Pancreas (tissue), 10 donors: ENCODE measurements around the gene ALDH1L1. TPM values are rescaled to one million over a fixed set of nuclear protein-coding genes. Genes with fewer than 3 reads are reported as not detected.
A peak's percentile ranks its signal among the peaks of the same experiment; 100 is the strongest.

Experiments used
- ATAC-seq, 4 donors: fragments of 200-7000 bp; cut with Tn5 transposase; one replicate each; pipeline versions ENCODE4 v1.8.0 to v1.9.1; 2020; ENCODE audit warnings: mild to moderate bottlenecking in 4 of 4, moderate library complexity in 4 of 4
- DNase-seq, 6 donors: peaks; one replicate each; pipeline ENCODE4 v3.0.0-alpha.2; 2020
- FAIRE-seq: peaks from 2 replicates; lab custom pipeline; 2012; peaks lifted over from hg19 to GRCh38; lab: Jason Lieb, UNC
- H3K27ac ChIP-seq, 4 donors: fragments of 200-600 bp; sonication (generic); 1 replicate in 3 of 4; 2 replicates in 1 of 4; pipeline versions ENCODE4 v1.5.0 to v1.8.0; 2020
- H3K27me3 ChIP-seq, 4 donors: fragments of 200-600 bp; one replicate each; pipeline ENCODE4 v1.8.0; 2021
- H3K36me3 ChIP-seq, 3 donors: fragments of 200-600 bp; sonication (generic) in 1 of 3; one replicate each; pipeline versions ENCODE4 v1.5.0 to v1.8.0; 2020 to 2021
- H3K4me1 ChIP-seq, 3 donors: fragments of 200-600 bp; one replicate each; pipeline ENCODE4 v1.8.0; 2021
- H3K4me3 ChIP-seq, 4 donors: fragments of 200-600 bp; sonication (generic) in 2 of 4; one replicate each; pipeline versions ENCODE4 v1.5.0 to v1.8.0; 2020 to 2021
- H3K9me3 ChIP-seq, 4 donors: fragments of 200-600 bp; one replicate each; pipeline ENCODE4 v1.8.0; 2021
- CTCF ChIP-seq, 4 donors: fragments of 200-600 bp; sonication (generic) in 3 of 4; IDR thresholded peaks; one replicate each; pipeline versions ENCODE4 v1.5.0 to v1.8.0; 2021; ENCODE audit warnings: antibody characterized with exemption in 4 of 4
- WGBS, 2 donors: extraction: QIAGEN DNeasy Blood & Tissue Kit; methylation state at CpG; one replicate each; pipeline ENCODE4 v1.1.7; 2013; 5-methylcytosine and 5-hydroxymethylcytosine counted together
- intact Hi-C, 3 donors: fragments of 100-400 bp; cut with DNase I; formaldehyde crosslinking; loops; one replicate each; pipeline versions ENCODE4 v1.11.1 to v1.14.2; 2022
- polyA plus RNA-seq, 2 donors: library from polyadenylated mRNA; stranded (reverse); fragments of 200-250 nt; gene quantifications; one replicate each; pipeline ENCODE4 v1.2.3, GENCODE V29; 2013
- total RNA-seq, 6 donors: library from RNA; stranded (reverse); fragmentation: NEBNext Ultra II Directional in 4 of 6; extraction: Animal tissue kit (Norgen Biotek cat#: 25700) in 4 of 6; gene quantifications; one replicate each; pipeline versions ENCODE4 v1.2.1 to v1.2.4, GENCODE V29; 2021 to 2023
- donor health status: healthy with polysubstance abuse.
- donor health status: DM: no; HTN: no; CAD: no; lungs with moderate emphysema.
- donor health status: DM: no; HTN: no; CAD: no.
- donor health status: control.
- donor health status: control.
- donor health status: Bipolar disorder and iron deficiency.
- donor health status: DM: yes; HTN: yes; CAD: no.
- donor health status: DM: no; HTN: no; CAD: no.
- donor health status: DM: no; HTN: no; CAD: no.
- donor health status: DM: yes; HTN: yes; CAD: no.

ALDH1L1 gene
- total and polyA plus RNA-seq, 8 donors: 15.4 to 46.3 (median 36.9) TPM

GRCh38 chr3:126126286-126126685 is 54.1 kb downstream of the ALDH1L1 start:
- WGBS, 2 donors: 89 to 92% methylated on average over 12 of the region's 12 CpGs
- FAIRE-seq: no peak

GRCh38 chr3:126125781-126126251 is 54.6 kb downstream of the ALDH1L1 start:
- no peak for TF ChIP-seq CTCF (IDR thresholded peaks at IDR 0.05)
- ATAC-seq: no peak
- Histone ChIP-seq H3K4me1 (no peaks in the 10 kb centered on the region), H3K27ac (no peak overlapping the region), H3K4me3 (no peak overlapping the region), H3K27me3 (no peaks in the 10 kb centered on the region), H3K36me3 (no peaks in the 10 kb centered on the region), H3K9me3 (no peaks in the 10 kb centered on the region)
- WGBS, 2 donors: 50 to 95% methylated on average over 2 of the region's 2 CpGs
- DNase-seq: peak in 4 of 6 donors; percentile 4 to 28 (median 5)
- no peak for FAIRE-seq
- intact Hi-C loops: no loop called here

More at GRCh38 chr3:126126286-126126685, 54.1 kb downstream of the ALDH1L1 start:
- no peak for TF ChIP-seq CTCF (IDR thresholded peaks at IDR 0.05)
- peak in 4 of 6 donors; percentile 4 to 34 (median 20) for DNase-seq
- intact Hi-C loops: no loop called here
- Histone ChIP-seq H3K4me3 (no peak overlapping the region), H3K4me1 (no peaks in the 10 kb centered on the region), H3K9me3 (no peaks in the 10 kb centered on the region), H3K36me3 (no peaks in the 10 kb centered on the region), H3K27me3 (no peaks in the 10 kb centered on the region), H3K27ac (no peak overlapping the region)
- no peak for ATAC-seq

- DNase-seq: peak in 5 of 6 donors; percentile 2 to 41 (median 4)
- Histone ChIP-seq H3K27ac (no peak overlapping the region), H3K27me3 (no peaks in the 10 kb centered on the region), H3K4me3 (no peak overlapping the region), H3K36me3 (no peaks in the 10 kb centered on the region), H3K4me1 (no peaks in the 10 kb centered on the region), H3K9me3 (no peaks in the 10 kb centered on the region)
- no peak for FAIRE-seq
- ATAC-seq: no peak
- no peak for TF ChIP-seq CTCF (IDR thresholded peaks at IDR 0.05)
- intact Hi-C loops: no loop called here
- 92 to 94% methylated on average over 5 of the region's 5 CpGs for WGBS, 2 donors
Measured at GRCh38 chr3:126125341-126125740, 55.0 kb downstream of the ALDH1L1 start.

GRCh38 chr3:126124896-126125295 is 55.5 kb downstream of the ALDH1L1 start:
- intact Hi-C loops: no loop called here
- no peaks in the 10 kb centered on the region for H3K36me3 ChIP-seq
- no peaks in the 10 kb centered on the region for H3K4me1 ChIP-seq
- H3K9me3 ChIP-seq: no peaks in the 10 kb centered on the region
- no peak for FAIRE-seq
- H3K27ac ChIP-seq: no peak overlapping the region
- WGBS, 2 donors: 86 to 92% methylated on average over 9 of the region's 9 CpGs
- no peak for TF ChIP-seq CTCF (IDR thresholded peaks at IDR 0.05)
- no peak overlapping the region for H3K4me3 ChIP-seq
- no peak for ATAC-seq
- peak in 4 of 6 donors; percentile 6 to 37 (median 19) for DNase-seq
- H3K27me3 ChIP-seq: no peaks in the 10 kb centered on the region

GRCh38 chr3:126124148-126124868 is 56.1 kb downstream of the ALDH1L1 start:
- no peak overlapping the region for H3K4me3 ChIP-seq
- DNase-seq (peak in 5 of 6 donors; percentile 8 to 56 (median 25)), ATAC-seq (no peak), FAIRE-seq (no peak)
- no peaks in the 10 kb centered on the region for H3K4me1 ChIP-seq
- no peak overlapping the region for H3K27ac ChIP-seq
- no peaks in the 10 kb centered on the region for H3K36me3 ChIP-seq
- WGBS, 2 donors: 81 to 87% methylated on average over 10 of the region's 10 CpGs
- no peaks in the 10 kb centered on the region for H3K27me3 ChIP-seq
- no peaks in the 10 kb centered on the region for H3K9me3 ChIP-seq
- intact Hi-C loops: no loop called here
- no peak for TF ChIP-seq CTCF (IDR thresholded peaks at IDR 0.05)
